Hair follicular keratinocyte (primary cell): ENCODE results near the gene ACSL3. TPM values are rescaled to one million over a fixed set of nuclear protein-coding genes. Genes with fewer than 3 reads are reported as not detected.

Source experiments
- total RNA-seq: library from RNA; depleted of rRNA; stranded (reverse); fragments of >200 nt; gene quantifications from 2 replicates; pipeline ENCODE4 v1.2.3, GENCODE V29; 2015

Gene ACSL3
- total RNA-seq: 83.6 and 89.9 TPM in 2 replicates

GRCh38 chr2:222860740-222861410 lies at the start of gene ACSL3:
Gene ACSL3 (plus strand): TSS chr2:222861036. CDS start chr2:222908773, 47,737 bp downstream.

Other genes starting within 250 kb of the ACSL3 start
- gene FARSB, start 204.9 kb upstream of the ACSL3 start, total RNA-seq: 26.7 and 43.1 TPM in 2 replicates
- gene MOGAT1, start 189.4 kb upstream of the ACSL3 start, total RNA-seq: not detected in 2 replicates
- gene KCNE4, start 191.2 kb downstream of the ACSL3 start, total RNA-seq: not detected in 2 replicates